ENCODE data around the gene GPC3.

Gene GPC3

GRCh38 chrX:133544778-133545177, 440.6 kb downstream of the GPC3 start (continued):
- no peak for TF ChIP-seq ZNF692 (tag by site-specific recombination; IDR thresholded peaks at IDR 0.05)
- no peak for TF ChIP-seq ZNF529 (tag by site-specific recombination; IDR thresholded peaks at IDR 0.05; ENCODE audit: insufficient replicate concordance)
- TF ChIP-seq ZNF248 (tag by site-specific recombination; IDR thresholded peaks at IDR 0.05): no peak
- TF ChIP-seq MZF1 (tag by site-specific recombination; IDR thresholded peaks at IDR 0.05; ENCODE audit: borderline replicate concordance): no peak
- no peak for TF ChIP-seq ZNF391 (tag by site-specific recombination; IDR thresholded peaks at IDR 0.05; ENCODE audit: borderline replicate concordance, low read depth)
- no peak for TF ChIP-seq ZNF776 (tag by site-specific recombination; IDR thresholded peaks at IDR 0.05; ENCODE audit: borderline replicate concordance)
- TF ChIP-seq GLIS1 (tag by site-specific recombination; IDR thresholded peaks at IDR 0.05): no peak
- no peak for TF ChIP-seq ZNF211 (tag by site-specific recombination; IDR thresholded peaks at IDR 0.05; ENCODE audit: low read depth)
- TF ChIP-seq KLF16 (tag by site-specific recombination; IDR thresholded peaks at IDR 0.05): no peak
- no peak for TF ChIP-seq ZSCAN23 (tag by site-specific recombination; IDR thresholded peaks at IDR 0.05)

- no peaks in the 10 kb centered on the region for H3K36me3 ChIP-seq (ENCODE audit: control insufficient read depth in 2 of 2, insufficient read depth in 1 of 2, low read length in 2 of 2)
- H3K4me3 ChIP-seq (ENCODE audit: low read depth, low read length): no peak overlapping the region
- no peak overlapping the region for H3K27ac ChIP-seq (ENCODE audit: extremely low read depth, low read depth, low read length)
- CTCF ChIA-PET: interaction anchor here (0.7 kb wide), 1 partner anchor 413 kb away, joined by 3 read pairs; no protein-coding TSS in a partner anchor
- TF ChIP-seq MEIS1 (CRISPR knock-in tag; IDR thresholded peaks at IDR 0.05; ENCODE audit: borderline replicate concordance) (no peak), SETDB1 (IDR thresholded peaks at IDR 0.05; ENCODE audit: insufficient read length, low read length) (no peak), ZNF23 (tag by site-specific recombination; IDR thresholded peaks at IDR 0.05; ENCODE audit: borderline replicate concordance) (no peak), ZBTB17 (tag by site-specific recombination; IDR thresholded peaks at IDR 0.05) (no peak), HIC1 (tag by site-specific recombination; IDR thresholded peaks at IDR 0.05) (no peak), ZNF677 (tag by site-specific recombination; IDR thresholded peaks at IDR 0.05) (no peak), ZNF169 (tag by site-specific recombination; IDR thresholded peaks at IDR 0.05) (no peak), ZSCAN5A (tag by site-specific recombination; IDR thresholded peaks at IDR 0.05) (no peak), ZNF707 (tag by site-specific recombination; IDR thresholded peaks at IDR 0.05) (no peak), RBAK (tag by site-specific recombination; IDR thresholded peaks at IDR 0.05) (no peak), ZNF792 (tag by site-specific recombination; IDR thresholded peaks at IDR 0.05) (no peak), HOXD13 (CRISPR knock-in tag; IDR thresholded peaks at IDR 0.05; ENCODE audit: borderline replicate concordance) (no peak), FEZF1 (tag by site-specific recombination; IDR thresholded peaks at IDR 0.05) (no peak), ZNF704 (tag by site-specific recombination; IDR thresholded peaks at IDR 0.05) (no peak)
- POLR2A ChIA-PET: no interaction called here
- no peaks in the 10 kb centered on the region for H3K4me1 ChIP-seq (ENCODE audit: control insufficient read depth, insufficient read depth, low read length)
- H3K9me3 ChIP-seq (ENCODE audit: control insufficient read depth, insufficient read depth, low read depth, low read length): no peaks in the 10 kb centered on the region; the same call in 1 of the 2 replicates
Observed at GRCh38 chrX:133544115-133544514, 441.3 kb downstream of the GPC3 start.

Measured in HEK293 (cell line).